Stimulated activated CD4-positive, alpha-beta T cell treated with anti-CD3 and anti-CD28 coated beads, Interleukin-12 subunit alpha, Interleukin-12 subunit beta, amount 100 ng/mL, for 48 hours (primary cell): ENCODE results near the gene DDX1.
"Not testable (repeated sequence)": the region's sequence is repeated elsewhere in the genome, so short reads cannot be mapped to it uniquely, and the experiment has no call there.

Experiments
- DNase-seq, 3 donors: peaks; one replicate each; pipeline ENCODE4 v3.0.0-alpha.2; 2020; ENCODE audit warnings: low read depth in 2 of 3, low spot score in 1 of 3

Gene DDX1

DNA sequence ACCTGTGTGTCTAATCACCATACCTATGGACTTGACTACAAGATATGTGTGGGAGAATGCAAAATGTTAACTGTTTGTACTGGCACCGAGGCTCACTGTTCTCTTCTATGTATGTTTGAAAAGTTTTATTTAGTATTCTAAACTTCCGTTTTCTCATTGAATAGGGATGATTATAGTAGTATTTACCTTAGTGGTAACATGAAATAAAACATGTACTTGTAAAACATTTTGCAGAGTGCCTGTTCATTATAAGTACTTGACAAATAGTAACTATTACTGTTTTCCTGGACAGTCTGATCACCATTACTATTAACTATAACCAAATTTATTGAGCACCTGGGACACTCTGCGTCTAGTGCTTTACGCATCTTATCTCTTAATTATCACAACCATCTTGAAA, 24.8 kb downstream of the DDX1 start:
- DNase-seq, result no peak

DNA sequence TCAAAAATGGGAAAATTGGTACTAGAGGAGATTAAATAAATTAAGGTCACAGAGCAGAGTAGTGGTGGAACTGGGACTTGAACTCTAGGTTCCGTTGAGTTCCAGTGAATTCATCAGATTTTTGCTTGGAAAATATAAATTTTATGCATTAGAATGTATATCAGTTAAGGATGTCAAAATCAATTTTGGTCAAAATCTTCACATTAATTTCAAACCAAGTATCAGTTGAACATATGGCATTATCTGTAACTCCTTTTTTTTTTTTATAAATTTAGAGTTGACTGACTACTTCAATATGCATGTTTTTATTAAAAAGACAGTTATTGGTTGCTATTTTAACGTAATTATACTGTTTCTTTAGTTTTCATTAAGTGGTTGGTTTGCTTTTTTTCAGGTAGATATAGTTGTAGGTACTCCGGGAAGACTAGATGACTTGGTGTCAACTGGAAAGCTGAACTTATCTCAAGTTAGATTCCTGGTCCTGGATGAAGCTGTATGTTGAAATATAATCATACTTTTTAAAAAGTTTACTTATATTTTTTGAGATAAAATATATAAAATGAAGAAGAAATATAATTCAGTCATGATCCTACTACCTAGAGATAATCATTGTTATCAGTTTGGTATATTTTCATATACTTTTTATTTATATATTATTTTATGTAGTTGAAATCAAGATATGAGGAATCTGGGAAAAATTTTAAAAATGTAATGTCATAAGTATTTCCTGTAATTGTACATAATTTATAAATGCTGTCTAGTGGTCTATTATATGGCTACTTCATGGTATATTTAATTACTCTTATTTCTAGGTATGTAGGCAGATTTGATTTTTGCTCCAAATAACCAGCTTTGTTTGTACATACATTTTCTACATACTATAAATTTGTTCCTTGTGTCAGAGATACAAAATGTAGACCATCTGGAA, 25.4 kb downstream of the DDX1 start:
- DNase-seq, result no peak

DNA sequence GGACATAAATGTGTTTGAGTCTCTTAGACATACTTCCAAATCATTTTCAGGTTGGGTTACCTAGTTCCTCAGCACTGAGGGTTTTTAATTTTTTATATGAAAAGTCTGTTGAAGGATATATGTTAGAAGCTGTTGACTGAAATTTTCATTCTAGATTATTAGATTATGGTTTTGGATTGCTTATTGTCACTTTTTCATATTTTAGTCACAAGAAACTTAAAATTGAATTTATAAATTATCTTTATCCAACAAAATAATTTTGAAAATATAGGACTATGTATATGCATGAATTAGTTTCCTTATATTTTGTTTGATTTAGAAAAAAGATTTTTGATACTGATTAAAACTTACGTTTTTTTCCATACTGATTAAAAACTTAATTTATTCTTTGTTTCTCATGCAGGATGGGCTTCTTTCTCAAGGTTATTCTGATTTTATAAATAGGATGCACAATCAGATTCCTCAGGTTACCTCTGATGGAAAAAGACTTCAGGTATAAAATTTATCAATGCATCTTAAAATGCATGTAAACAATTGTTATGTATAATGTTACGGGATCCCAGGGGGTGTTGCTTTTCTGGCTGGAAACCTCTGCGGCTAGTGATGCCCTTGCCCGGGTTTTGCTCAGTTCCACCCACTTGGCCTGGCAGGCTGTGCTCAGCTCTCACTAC, 26.2 kb downstream of the DDX1 start:
- no peak for DNase-seq

- no peak for DNase-seq
Observed at GRCh38 chr2:15618449-15618855, 26.8 kb downstream of the DDX1 start.

DNA sequence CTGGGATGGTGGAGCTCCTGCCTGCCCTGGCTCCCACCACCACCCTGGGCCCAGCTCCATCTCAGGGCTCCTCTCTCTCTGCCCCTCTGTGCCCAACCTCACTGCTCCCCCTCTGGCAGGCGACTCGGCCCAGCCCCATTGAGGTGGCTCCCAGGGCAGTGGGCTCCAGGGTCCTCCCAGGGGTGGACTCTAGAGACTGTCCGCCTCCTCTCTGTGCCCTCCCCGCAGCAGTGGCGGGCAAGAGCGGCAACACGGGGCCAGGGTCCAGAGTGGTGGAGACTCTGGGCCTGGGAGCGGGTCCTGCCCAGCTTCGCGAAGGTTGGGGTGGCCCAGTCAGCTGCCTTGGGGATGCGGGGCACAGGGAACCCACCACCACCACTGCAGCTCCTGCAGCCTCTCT, 27.4 kb downstream of the DDX1 start:
- no peak for DNase-seq

GRCh38 chr2:15619510-15619909, 27.8 kb downstream of the DDX1 start:
- no peak for DNase-seq

- DNase-seq, result no peak
Observed at GRCh38 chr2:15619938-15620337, 28.3 kb downstream of the DDX1 start.

GRCh38 chr2:15620340-15620739, 28.7 kb downstream of the DDX1 start:
- no peak for DNase-seq

GRCh38 chr2:15620857-15621471, 29.3 kb downstream of the DDX1 start:
- no peak for DNase-seq

DNA sequence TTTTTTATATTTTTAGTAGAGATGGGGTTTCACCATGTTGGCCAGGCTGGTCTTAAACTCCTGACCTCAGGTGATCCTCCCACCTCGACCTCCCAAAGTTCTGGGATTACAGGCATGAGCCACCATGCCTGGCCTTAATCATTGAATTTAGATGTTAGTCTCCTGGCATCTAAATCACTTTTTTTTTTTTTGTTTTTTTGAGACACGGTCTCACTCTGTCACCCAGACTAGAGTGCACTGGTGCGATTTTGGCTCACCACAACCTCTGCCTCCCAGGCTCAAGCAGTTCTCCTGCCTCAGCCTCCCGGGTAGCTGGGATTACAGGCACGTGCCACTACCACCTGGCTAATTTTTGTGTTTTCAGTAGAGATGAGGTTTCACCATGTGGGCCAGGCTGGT, 29.8 kb downstream of the DDX1 start:
- DNase-seq, result not testable (repeated sequence)

- DNase-seq, result no peak
Observed at GRCh38 chr2:15622214-15622613, 30.5 kb downstream of the DDX1 start.

DNA sequence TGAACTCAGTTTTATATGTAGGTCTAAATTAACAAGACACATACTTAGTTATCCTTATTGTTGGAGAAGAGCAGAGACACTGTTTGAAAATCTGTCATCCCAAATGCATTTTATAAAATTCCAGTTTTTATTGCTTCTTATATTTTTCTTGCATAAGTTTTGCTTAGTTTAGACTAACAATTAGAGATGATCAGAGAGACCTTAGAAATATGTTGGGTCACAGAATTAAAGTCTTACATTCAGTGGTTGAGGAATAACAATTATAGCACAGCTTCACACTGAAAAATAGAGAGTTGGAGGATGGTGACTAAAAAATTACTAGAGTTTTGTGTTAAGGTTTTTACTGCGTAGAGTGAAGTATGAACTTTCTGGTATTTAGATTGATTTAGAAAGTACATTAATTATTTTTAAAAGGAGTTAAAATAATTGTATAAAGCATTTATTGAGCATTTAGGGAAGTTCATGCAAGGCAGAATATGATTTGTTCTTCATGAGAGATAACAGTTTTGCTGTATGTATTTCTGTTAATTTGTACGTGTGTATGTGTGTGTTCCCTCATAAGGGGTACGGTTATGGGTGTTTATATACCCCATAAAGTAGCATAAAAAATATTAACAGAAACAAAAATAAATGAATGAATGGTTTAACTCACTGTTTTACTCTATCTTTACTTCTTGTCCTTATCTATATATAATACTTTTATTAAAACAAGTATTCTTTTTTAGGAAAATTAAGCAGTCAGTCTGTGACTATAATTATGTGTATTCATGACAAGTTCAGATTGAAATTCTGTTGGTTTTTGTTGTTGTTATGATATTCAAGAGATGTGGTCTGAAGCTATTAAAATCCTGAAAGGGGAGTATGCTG, 31.2 kb downstream of the DDX1 start:
- no peak for DNase-seq

- DNase-seq, result no peak
Observed at GRCh38 chr2:15623481-15623796, 31.8 kb downstream of the DDX1 start.

GRCh38 chr2:15623898-15624541, 32.4 kb downstream of the DDX1 start:
- no peak for DNase-seq

DNA sequence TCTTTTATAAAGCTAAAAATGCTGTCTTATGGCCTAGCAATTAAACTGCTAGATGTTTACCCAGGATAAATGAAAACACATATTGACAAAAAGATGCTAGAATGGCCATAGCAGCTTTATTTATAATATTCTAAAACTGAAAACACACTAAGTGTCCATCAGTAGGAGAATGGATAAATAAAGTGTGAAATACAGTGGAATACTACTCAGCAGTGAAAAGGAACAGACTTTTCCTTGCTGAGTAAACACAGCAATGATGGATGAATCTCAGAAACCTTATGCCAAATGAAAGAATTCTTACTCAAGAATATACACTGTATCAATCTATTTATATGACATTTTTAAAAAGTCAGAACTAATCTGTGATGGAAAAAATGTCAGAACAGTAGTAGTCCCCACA, 33.2 kb downstream of the DDX1 start:
- no peak for DNase-seq

GRCh38 chr2:15625344-15626036, 33.8 kb downstream of the DDX1 start:
- DNase-seq, result no peak

DNA sequence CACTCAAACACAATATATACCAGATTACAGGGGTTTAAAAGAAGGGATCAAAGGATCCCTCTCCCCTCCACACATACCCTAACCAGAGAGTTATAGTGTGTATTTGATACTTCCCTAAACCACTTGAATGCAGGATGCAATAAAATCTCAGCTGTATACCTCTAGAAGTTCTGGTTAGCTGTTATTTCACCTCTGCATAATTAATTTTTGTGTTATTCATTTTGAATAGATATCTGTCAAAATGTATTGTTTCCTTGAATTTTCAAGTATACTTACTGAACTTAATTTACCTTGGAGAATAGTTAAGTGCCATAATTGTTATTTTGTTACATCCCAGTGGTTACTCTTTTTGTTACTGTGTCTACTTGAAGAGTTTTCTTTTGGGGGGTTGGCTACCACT, 34.5 kb downstream of the DDX1 start:
- DNase-seq, result no peak

DNA sequence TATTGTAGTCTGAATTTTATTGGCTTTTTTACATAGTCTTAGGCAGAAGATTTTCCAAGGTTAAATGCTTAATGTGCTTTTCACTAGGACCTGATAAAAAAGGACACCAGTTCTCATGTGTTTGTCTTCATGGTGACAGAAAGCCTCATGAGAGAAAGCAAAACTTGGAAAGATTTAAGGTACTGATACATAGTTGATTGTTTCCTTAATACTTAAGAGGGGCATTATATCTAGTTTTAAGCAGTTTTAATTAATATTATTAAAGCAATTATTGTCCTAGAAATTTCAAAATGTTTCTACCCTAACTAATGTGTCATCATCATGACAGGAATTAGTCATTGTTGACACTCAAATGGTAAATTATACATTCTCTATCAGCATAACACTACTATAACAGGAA, 35.3 kb downstream of the DDX1 start:
- no peak for DNase-seq

DNA sequence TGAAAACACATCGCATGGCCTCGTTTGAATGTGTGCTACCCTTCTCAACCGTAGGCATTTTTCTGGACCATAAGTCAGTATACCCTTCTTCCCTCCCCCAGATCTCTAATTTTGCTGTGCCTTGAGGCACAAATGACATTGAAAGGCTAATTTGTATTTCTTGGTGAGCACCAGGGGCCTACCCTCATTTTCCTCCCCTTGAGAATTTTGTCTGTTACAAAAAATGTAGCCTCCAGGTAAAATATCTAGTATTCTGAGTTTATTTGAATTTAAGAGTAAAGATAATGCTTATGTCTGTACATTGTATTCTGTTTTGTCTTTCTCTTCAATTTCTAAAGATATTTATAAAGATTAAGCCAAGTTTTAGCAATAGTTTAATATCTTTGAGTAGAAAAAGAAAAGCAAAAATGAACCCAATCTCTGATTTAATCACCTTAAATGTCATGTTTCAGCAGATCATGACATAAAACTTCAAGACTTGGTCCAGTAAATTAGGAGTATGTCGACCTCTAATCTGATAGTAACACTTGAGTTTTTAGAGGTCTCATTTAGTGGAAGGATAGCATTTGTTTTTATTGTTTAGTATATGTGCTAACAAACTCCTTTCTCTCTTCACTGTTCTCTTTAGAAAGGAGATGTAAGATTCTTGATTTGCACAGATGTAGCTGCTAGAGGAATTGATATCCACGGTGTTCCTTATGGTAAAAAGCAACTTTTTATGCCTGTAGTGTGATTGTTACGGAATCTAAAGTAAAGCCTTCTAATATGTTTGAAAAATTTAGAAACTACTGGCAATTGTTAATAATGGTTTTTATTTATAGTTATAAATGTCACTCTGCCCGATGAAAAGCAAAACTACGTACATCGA, 36.4 kb downstream of the DDX1 start:
- no peak for DNase-seq
